Sigmoid colon (tissue), 7 donors: ENCODE data around the gene TOM1L2. TPM values are rescaled to one million over a fixed set of nuclear protein-coding genes. Genes with fewer than 3 reads are reported as not detected.
"Not testable (repeated sequence)": the region's sequence is repeated elsewhere in the genome, so short reads cannot be mapped to it uniquely, and the experiment has no call there.

ENCODE experiments used
- DNase-seq: peaks from one replicate; pipeline ENCODE4 v3.0.0-alpha.2; 2019
- H3K27ac ChIP-seq, 4 donors: fragments of 200-600 bp; sonication (generic); one replicate each; pipeline ENCODE4 v1.5.1; 2016 to 2019; ENCODE audit warnings: mild to moderate bottlenecking in 1 of 4
- H3K27me3 ChIP-seq, 3 donors: fragments of 200-600 bp; sonication (generic); one replicate each; pipeline ENCODE4 v1.5.1; 2019; ENCODE audit warnings: mild to moderate bottlenecking in 1 of 3
- H3K36me3 ChIP-seq, 4 donors: fragments of 200-600 bp; sonication (generic); one replicate each; pipeline ENCODE4 v1.5.1; 2016 to 2019
- H3K4me1 ChIP-seq, 4 donors: fragments of 200-600 bp; sonication (generic); one replicate each; pipeline ENCODE4 v1.5.1; 2017 to 2019
- H3K4me3 ChIP-seq, 4 donors: fragments of 200-600 bp; sonication (generic); one replicate each; pipeline ENCODE4 v1.5.1; 2017 to 2019; ENCODE audit warnings: mild to moderate bottlenecking in 2 of 4, moderate library complexity in 1 of 4
- H3K9me3 ChIP-seq, 4 donors: fragments of 200-600 bp in 3 of 4; sonication (generic) in 3 of 4; one replicate each; pipeline versions ENCODE4 v1.5.1 to v1.6.1; 2013 to 2019
- CTCF ChIP-seq, 4 experiments: fragments of 450-650 bp in 3 of 4; fragments of 200-600 bp in 1 of 4; IDR thresholded peaks; one replicate each; pipeline ENCODE4 v1.5.1; 2016 to 2019; ENCODE audit warnings: antibody characterized with exemption in 4 of 4, mild to moderate bottlenecking in 3 of 4, moderate library complexity in 2 of 4
- EP300 ChIP-seq, 4 donors: sonication (generic); formaldehyde crosslinking; IDR thresholded peaks; one replicate each; pipeline ENCODE4 v1.6.1; 2017; ENCODE audit warnings: antibody characterized with exemption in 4 of 4
- POLR2A ChIP-seq, 2 donors: fragments of 450-650 bp; IDR thresholded peaks; one replicate each; pipeline ENCODE4 v1.6.1; 2016; ENCODE audit warnings: antibody characterized with exemption in 2 of 2, mild to moderate bottlenecking in 2 of 2, moderate library complexity in 2 of 2
- POLR2AphosphoS5 ChIP-seq, 4 donors: sonication (generic); formaldehyde crosslinking; IDR thresholded peaks; one replicate each; pipeline ENCODE4 v1.6.1; 2017; ENCODE audit warnings: antibody characterized with exemption in 4 of 4
- WGBS, 2 donors: extraction: QIAGEN DNeasy Blood & Tissue Kit; methylation state at CpG; one replicate each; pipeline ENCODE4 v1.1.7; 2013; 5-methylcytosine and 5-hydroxymethylcytosine counted together
- intact Hi-C: fragments of 100-400 bp; cut with DNase I; formaldehyde crosslinking; loops from one replicate; pipeline ENCODE4 v1.15.1; 2023
- polyA plus RNA-seq, 3 donors: library from polyadenylated mRNA; stranded (reverse); fragments of 200-250 nt; gene quantifications; one replicate each; pipeline ENCODE4 v1.2.3, GENCODE V29; 2013
- total RNA-seq, 4 donors: library from RNA; depleted of rRNA; stranded (reverse); fragments of >200 nt; gene quantifications; one replicate each; pipeline ENCODE4 v1.1.0, GENCODE V29; 2016
- donor health status: healthy with polysubstance abuse.
- donor health status: Bipolar disorder and iron deficiency.
- donor health status: healthy.

Gene TOM1L2
- total and polyA plus RNA-seq, 7 donors, result 13.8 to 215 (median 43.3) TPM

DNA sequence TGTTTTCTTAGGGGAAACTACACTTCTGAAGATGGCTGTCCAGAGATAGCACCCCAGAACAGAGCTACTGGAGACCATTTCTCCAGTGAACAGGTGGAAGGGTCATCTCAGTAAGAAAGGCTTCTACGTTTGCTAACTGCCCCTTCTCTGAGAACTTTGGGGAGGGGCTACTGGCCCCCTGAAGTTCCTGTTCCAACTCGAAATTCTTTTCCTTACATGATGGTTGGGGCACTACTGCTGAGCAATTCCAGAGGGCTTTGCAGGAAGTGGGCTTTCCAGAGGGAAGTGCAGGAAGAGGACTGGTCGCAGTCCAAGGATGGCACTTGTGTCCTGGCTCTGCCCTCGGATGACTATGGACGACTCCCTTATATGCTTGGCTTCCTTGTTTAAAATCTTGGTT is 31.2 kb downstream of the TOM1L2 start:
- DNase-seq, result no peak
- intact Hi-C loops, result no loop called here

DNA sequence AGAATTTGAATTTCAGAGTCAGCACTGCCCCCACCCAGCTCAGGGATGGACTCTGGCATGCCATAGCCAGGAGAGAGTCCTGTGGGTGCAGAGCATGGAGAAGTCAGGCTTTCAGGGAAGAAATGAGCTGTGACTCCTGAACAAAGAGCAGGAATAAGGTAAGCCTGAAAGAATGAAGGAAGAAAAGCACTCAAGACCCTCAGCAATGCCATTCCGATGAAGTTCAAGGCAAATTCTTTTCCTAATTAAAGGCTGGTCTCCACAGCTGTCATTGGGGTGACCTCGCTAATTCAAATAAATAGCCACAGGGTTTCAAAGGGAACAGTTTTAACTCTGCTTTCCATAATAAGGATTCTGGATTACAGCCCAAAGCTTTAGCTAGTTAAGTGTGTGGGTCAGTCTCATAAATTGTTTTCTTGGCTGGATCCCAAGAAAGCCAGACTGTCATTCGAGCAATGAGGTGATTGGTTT is 31.7 kb downstream of the TOM1L2 start:
- intact Hi-C loops, result no loop called here
- H3K27me3 ChIP-seq, result no peaks in the 10 kb centered on the region
- peaks cover 0 to 85% (median 60%) of the 10 kb centered on the region in 4 donors for H3K4me1 ChIP-seq
- 53 to 59% methylated on average over 3 of the region's 3 CpGs for WGBS, 2 donors
- no peaks in the 10 kb centered on the region for H3K36me3 ChIP-seq
- H3K9me3 ChIP-seq, result no peaks in the 10 kb centered on the region
- TF ChIP-seq EP300 (IDR thresholded peaks at IDR 0.05) (no peak), POLR2A (IDR thresholded peaks at IDR 0.05) (no peak), CTCF (IDR thresholded peaks at IDR 0.05) (no peak), POLR2AphosphoS5 (IDR thresholded peaks at IDR 0.05) (no peak)
- no peak for DNase-seq
- peak overlapping the region in 3 of 4 donors; percentile 38 to 46 (median 39) for H3K27ac ChIP-seq
- no peak overlapping the region for H3K4me3 ChIP-seq

More for the DNA sequence above, 31.2 kb downstream of the TOM1L2 start:
- 69 to 75% methylated on average over 5 of the region's 5 CpGs for WGBS, 2 donors
- H3K9me3 ChIP-seq, result no peaks in the 10 kb centered on the region
- H3K27ac ChIP-seq, result peak overlapping the region in 2 of 4 donors; percentile 39 to 46
- no peak overlapping the region for H3K4me3 ChIP-seq
- peaks cover 0 to 80% (median 54%) of the 10 kb centered on the region in 4 donors for H3K4me1 ChIP-seq
- H3K27me3 ChIP-seq, result no peaks in the 10 kb centered on the region
- TF ChIP-seq POLR2A (IDR thresholded peaks at IDR 0.05) (no peak), EP300 (IDR thresholded peaks at IDR 0.05) (no peak), POLR2AphosphoS5 (IDR thresholded peaks at IDR 0.05) (no peak)
- no peaks in the 10 kb centered on the region for H3K36me3 ChIP-seq

- H3K4me1 ChIP-seq, result peaks cover 0 to 85% (median 60%) of the 10 kb centered on the region in 4 donors
Measured at GRCh38 chr17:17939941-17940340, 32.3 kb downstream of the TOM1L2 start.

DNA sequence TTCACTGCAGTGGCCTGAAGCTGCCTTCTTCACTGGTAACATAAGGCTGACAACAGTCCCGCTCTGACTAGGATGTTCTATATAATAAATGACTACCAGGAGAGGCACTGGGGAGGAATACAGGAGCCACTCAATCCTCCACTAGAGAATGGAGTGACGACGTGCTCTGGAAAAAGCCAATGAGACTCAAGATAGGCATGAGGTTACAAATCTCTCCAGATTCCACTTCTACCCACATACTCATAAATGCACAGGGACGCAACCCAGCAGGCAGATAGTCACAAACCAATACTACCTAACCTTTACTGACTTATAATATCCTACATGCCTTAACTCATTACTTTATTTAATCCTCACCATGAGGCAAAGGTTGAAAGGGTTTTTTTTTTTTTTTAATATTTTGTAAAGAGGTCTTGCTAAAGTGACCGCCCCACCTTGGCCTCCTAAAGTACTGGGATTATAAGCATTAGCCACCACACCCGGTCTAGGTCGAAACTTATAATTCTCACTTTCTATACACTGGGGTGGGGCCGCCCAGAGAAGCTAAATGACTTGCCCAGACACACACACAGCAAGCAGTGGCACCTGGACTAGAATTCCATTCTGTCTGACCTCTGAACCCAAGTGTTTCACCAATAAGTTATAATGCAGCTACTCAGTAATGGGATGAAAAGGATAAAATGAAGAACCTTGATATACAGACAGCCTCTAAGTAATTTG is 33.7 kb downstream of the TOM1L2 start:
- H3K4me1 ChIP-seq, result peaks cover 0 to 71% (median 46%) of the 10 kb centered on the region in 4 donors
- WGBS, 2 donors, result 50 to 83% methylated on average over 8 of the region's 8 CpGs
- no peak overlapping the region for H3K27ac ChIP-seq
- no peak overlapping the region for H3K4me3 ChIP-seq
- no peaks in the 10 kb centered on the region for H3K27me3 ChIP-seq
- H3K9me3 ChIP-seq, result no peaks in the 10 kb centered on the region
- DNase-seq, result no peak
- intact Hi-C loops, result no loop called here
- H3K36me3 ChIP-seq, result no peaks in the 10 kb centered on the region
- TF ChIP-seq CTCF (IDR thresholded peaks at IDR 0.05), result no peak
- no peak for TF ChIP-seq POLR2AphosphoS5 (IDR thresholded peaks at IDR 0.05)
- TF ChIP-seq EP300 (IDR thresholded peaks at IDR 0.05), result no peak
- no peak for TF ChIP-seq POLR2A (IDR thresholded peaks at IDR 0.05)

More at GRCh38 chr17:17939941-17940340, 32.3 kb downstream of the TOM1L2 start:
- WGBS, 2 donors, result 91% methylated on average over 7 of the region's 7 CpGs
- DNase-seq, H3K36me3 ChIP-seq, H3K9me3 ChIP-seq, H3K27me3 ChIP-seq, H3K4me3 ChIP-seq, intact Hi-C loops: not testable (repeated sequence)
- peak overlapping the region in 2 of 4 donors; percentile 39 to 46 for H3K27ac ChIP-seq

DNA sequence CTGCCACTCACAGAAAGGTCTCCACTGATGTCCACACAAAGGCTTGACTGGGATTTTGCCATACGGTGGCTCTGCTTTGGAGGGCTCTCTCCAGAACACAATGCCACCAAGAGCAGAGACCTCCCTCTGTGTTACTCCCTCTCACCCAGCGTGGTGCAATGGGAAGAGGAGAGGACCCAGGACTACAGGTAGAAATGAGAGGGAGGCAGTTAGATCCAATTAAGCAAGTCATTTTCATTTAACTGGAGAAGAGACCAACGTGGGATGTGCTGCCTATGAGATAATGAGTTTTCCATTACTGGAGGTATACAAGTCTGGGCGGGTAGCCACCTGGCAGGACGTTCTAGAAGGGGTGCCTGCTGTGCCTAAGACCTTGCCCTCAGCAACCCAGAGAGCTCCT is 34.2 kb downstream of the TOM1L2 start:
- H3K4me1 ChIP-seq, result peaks cover 0 to 65% (median 40%) of the 10 kb centered on the region in 4 donors
- H3K27me3 ChIP-seq, result no peaks in the 10 kb centered on the region
- DNase-seq, result no peak
- H3K9me3 ChIP-seq, result no peaks in the 10 kb centered on the region
- no peak overlapping the region for H3K4me3 ChIP-seq
- TF ChIP-seq POLR2A (IDR thresholded peaks at IDR 0.05) (no peak), CTCF (IDR thresholded peaks at IDR 0.05) (no peak)
- intact Hi-C loops, result no loop called here
- no peaks in the 10 kb centered on the region for H3K36me3 ChIP-seq
- no peak overlapping the region for H3K27ac ChIP-seq
- 77 to 90% methylated on average over 5 of the region's 5 CpGs for WGBS, 2 donors
